ENCODE results near the gene PARM1. TPM values are rescaled to one million over a fixed set of nuclear protein-coding genes. Genes with fewer than 3 reads are reported as not detected.

Gene PARM1
- total and polyA plus RNA-seq, 2 experiments from 2014 or later: 107 to 154 TPM

DNA sequence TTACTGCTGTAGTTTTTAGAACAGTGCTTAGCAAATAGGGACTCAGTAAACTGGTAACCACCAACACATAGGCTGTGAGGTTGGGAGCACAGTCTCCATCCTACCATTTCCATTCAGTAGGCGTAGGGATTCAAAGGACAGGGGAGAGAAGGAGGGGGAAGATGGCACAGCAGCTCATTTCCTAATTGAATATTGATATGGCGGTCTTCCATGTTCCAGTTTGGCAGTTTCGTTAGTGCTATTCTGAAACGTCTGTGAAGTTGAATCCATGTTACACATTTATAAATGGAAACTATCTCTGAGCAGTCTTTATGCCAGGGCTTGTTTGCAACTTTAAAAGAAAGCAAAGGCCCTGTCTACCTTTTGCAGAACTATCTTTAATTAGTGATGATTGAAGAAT lies 105.5 kb downstream of the PARM1 start:
- no peaks in the 10 kb centered on the region for H3K36me3 ChIP-seq (replicated peaks; ENCODE audit: insufficient read depth, low read depth)
- H3K9me3 ChIP-seq (ENCODE audit: low read depth): no peaks in the 10 kb centered on the region
- 96% methylated on average over 4 of the region's 4 CpGs for WGBS (ENCODE audit: low lambda C conversion rate, missing lambda C conversion rate)
- TF ChIP-seq EZH2 (IDR thresholded peaks at IDR 0.05; ENCODE audit: borderline replicate concordance) (no peak), EZH2phosphoT487 (IDR thresholded peaks at IDR 0.05; ENCODE audit: low read depth, severe bottlenecking, unreplicated experiment) (no peak)
- TF ChIP-seq, protein P1, sequence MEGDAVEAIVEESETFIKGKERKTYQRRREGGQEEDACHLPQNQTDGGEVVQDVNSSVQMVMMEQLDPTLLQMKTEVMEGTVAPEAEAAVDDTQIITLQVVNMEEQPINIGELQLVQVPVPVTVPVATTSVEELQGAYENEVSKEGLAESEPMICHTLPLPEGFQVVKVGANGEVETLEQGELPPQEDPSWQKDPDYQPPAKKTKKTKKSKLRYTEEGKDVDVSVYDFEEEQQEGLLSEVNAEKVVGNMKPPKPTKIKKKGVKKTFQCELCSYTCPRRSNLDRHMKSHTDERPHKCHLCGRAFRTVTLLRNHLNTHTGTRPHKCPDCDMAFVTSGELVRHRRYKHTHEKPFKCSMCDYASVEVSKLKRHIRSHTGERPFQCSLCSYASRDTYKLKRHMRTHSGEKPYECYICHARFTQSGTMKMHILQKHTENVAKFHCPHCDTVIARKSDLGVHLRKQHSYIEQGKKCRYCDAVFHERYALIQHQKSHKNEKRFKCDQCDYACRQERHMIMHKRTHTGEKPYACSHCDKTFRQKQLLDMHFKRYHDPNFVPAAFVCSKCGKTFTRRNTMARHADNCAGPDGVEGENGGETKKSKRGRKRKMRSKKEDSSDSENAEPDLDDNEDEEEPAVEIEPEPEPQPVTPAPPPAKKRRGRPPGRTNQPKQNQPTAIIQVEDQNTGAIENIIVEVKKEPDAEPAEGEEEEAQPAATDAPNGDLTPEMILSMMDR (IDR thresholded peaks at IDR 0.05; ENCODE audit: poor library complexity): no peak
- no peak overlapping the region for H3K4me3 ChIP-seq
- no peaks in the 10 kb centered on the region for H3K4me1 ChIP-seq (ENCODE audit: insufficient read depth)
- DNase-seq (ENCODE audit: low spot score): no peak
- no peaks in the 10 kb centered on the region for H4K20me1 ChIP-seq (ENCODE audit: insufficient read depth, poor library complexity, severe bottlenecking)
- H3K27ac ChIP-seq: no peak overlapping the region
- no peaks in the 10 kb centered on the region for H3K79me2 ChIP-seq
- no peak overlapping the region for H2AFZ ChIP-seq
- H3K4me2 ChIP-seq: no peak overlapping the region
- H3K9me2 ChIP-seq (replicated peaks; ENCODE audit: insufficient read depth): no peaks in the 10 kb centered on the region
- H3K27me3 ChIP-seq: no peaks in the 10 kb centered on the region

GRCh38 chr4:75040703-75041102 lies 107.8 kb downstream of the PARM1 start:
- H3K9me2 ChIP-seq (replicated peaks; ENCODE audit: insufficient read depth): no peaks in the 10 kb centered on the region
- DNase-seq (ENCODE audit: low spot score): no peak
- 84% methylated on average over 5 of the region's 5 CpGs for WGBS (ENCODE audit: low lambda C conversion rate, missing lambda C conversion rate)
- no peak overlapping the region for H3K4me3 ChIP-seq
- no peaks in the 10 kb centered on the region for H3K4me1 ChIP-seq (ENCODE audit: insufficient read depth)
- TF ChIP-seq EZH2phosphoT487 (IDR thresholded peaks at IDR 0.05; ENCODE audit: low read depth, severe bottlenecking, unreplicated experiment) (no peak), EZH2 (IDR thresholded peaks at IDR 0.05; ENCODE audit: borderline replicate concordance) (no peak)
- TF ChIP-seq, protein P1 (IDR thresholded peaks at IDR 0.05; ENCODE audit: poor library complexity): no peak
- H3K9me3 ChIP-seq (ENCODE audit: low read depth): no peaks in the 10 kb centered on the region
- H3K79me2 ChIP-seq: no peaks in the 10 kb centered on the region
- no peaks in the 10 kb centered on the region for H4K20me1 ChIP-seq (ENCODE audit: insufficient read depth, poor library complexity, severe bottlenecking)
- no peak overlapping the region for H3K4me2 ChIP-seq
- no peaks in the 10 kb centered on the region for H3K36me3 ChIP-seq (replicated peaks; ENCODE audit: insufficient read depth, low read depth)
- no peak overlapping the region for H2AFZ ChIP-seq
- H3K27me3 ChIP-seq: no peaks in the 10 kb centered on the region
- no peak overlapping the region for H3K27ac ChIP-seq

DNA sequence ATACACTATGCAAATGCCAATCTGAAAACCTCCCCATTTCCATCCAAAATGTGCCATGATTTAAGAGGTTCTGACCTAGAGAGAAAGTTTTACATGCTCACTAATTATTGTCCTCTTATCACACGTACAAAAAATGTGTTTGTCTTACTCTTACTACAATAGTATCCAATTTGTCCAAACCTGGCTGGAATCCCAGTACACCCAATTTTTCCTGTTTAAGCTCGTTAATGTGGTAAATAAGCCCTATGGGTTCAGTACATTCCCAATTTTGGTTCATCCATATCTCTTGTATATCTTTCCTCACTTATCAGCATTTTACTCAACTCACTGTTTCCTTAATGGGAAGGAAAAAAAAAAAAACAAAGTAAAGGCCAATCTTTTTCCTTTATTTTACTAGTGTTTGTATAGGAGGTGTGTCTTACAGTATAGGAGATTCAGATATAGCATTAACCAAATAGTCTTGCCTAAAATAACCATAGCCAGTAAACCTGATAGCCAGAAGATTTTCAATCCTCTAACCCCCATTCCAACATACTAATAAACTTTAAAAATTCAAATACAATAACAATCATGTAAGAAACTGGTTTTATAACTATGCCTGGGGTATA lies 109.8 kb downstream of the PARM1 start:
- no peak overlapping the region for H3K4me2 ChIP-seq
- WGBS (ENCODE audit: low lambda C conversion rate, missing lambda C conversion rate): 64% methylated on average over 2 of the region's 2 CpGs
- H3K27ac ChIP-seq: no peak overlapping the region
- H3K9me3 ChIP-seq (ENCODE audit: low read depth): no peaks in the 10 kb centered on the region
- H3K79me2 ChIP-seq: no peaks in the 10 kb centered on the region
- H3K4me1 ChIP-seq (ENCODE audit: insufficient read depth): no peaks in the 10 kb centered on the region
- H2AFZ ChIP-seq: no peak overlapping the region
- no peaks in the 10 kb centered on the region for H3K9me2 ChIP-seq (replicated peaks; ENCODE audit: insufficient read depth)
- no peaks in the 10 kb centered on the region for H3K36me3 ChIP-seq (replicated peaks; ENCODE audit: insufficient read depth, low read depth)
- TF ChIP-seq, protein P1 (IDR thresholded peaks at IDR 0.05; ENCODE audit: poor library complexity): no peak
- TF ChIP-seq EZH2phosphoT487 (IDR thresholded peaks at IDR 0.05; ENCODE audit: low read depth, severe bottlenecking, unreplicated experiment): no peak
- no peak for TF ChIP-seq EZH2 (IDR thresholded peaks at IDR 0.05; ENCODE audit: borderline replicate concordance)
- no peaks in the 10 kb centered on the region for H4K20me1 ChIP-seq (ENCODE audit: insufficient read depth, poor library complexity, severe bottlenecking)
- no peaks in the 10 kb centered on the region for H3K27me3 ChIP-seq
- H3K4me3 ChIP-seq: no peak overlapping the region
- no peak for DNase-seq (ENCODE audit: low spot score)

Data from hepatocyte (in vitro differentiated cells).